Tibial nerve (tissue), 4 donors: Measurements from ENCODE around the gene TMEM151B. TPM values are rescaled to one million over a fixed set of nuclear protein-coding genes. Genes with fewer than 3 reads are reported as not detected.

Source experiments
- DNase-seq, 2 donors: peaks; one replicate each; pipeline ENCODE4 v3.0.0-alpha.2; 2019; ENCODE audit warnings: low spot score in 2 of 2
- H3K27ac ChIP-seq, 4 donors: fragments of 200-600 bp; sonication (generic) in 3 of 4; one replicate each; pipeline ENCODE4 v1.5.1; 2017 to 2019; ENCODE audit warnings: mild to moderate bottlenecking in 1 of 4
- H3K27me3 ChIP-seq, 2 donors: fragments of 200-600 bp; sonication (generic) in 1 of 2; one replicate each; pipeline versions ENCODE4 v1.5.1 to v1.6.0; 2017 to 2019
- H3K36me3 ChIP-seq, 3 donors: fragments of 200-600 bp; sonication (generic); one replicate each; pipeline ENCODE4 v1.5.1; 2018 to 2019
- H3K4me1 ChIP-seq, 4 donors: fragments of 200-600 bp; sonication (generic) in 3 of 4; one replicate each; pipeline ENCODE4 v1.5.1; 2017 to 2019
- H3K4me3 ChIP-seq, 4 donors: fragments of 200-600 bp; sonication (generic) in 3 of 4; one replicate each; pipeline ENCODE4 v1.5.1; 2017 to 2019; ENCODE audit warnings: mild to moderate bottlenecking in 1 of 4, moderate library complexity in 1 of 4
- H3K9me3 ChIP-seq, 4 donors: fragments of 200-600 bp; sonication (generic) in 3 of 4; one replicate each; pipeline ENCODE4 v1.5.1; 2017 to 2019
- CTCF ChIP-seq, 5 experiments: fragments of 200-600 bp in 3 of 5; fragments of 450-650 bp in 2 of 5; sonication (generic) in 3 of 5; IDR thresholded peaks; one replicate each; pipeline ENCODE4 v1.5.1; 2016 to 2019; ENCODE audit warnings: antibody characterized with exemption in 5 of 5, mild to moderate bottlenecking in 3 of 5, moderate library complexity in 2 of 5
- EP300 ChIP-seq, 2 donors: sonication (generic); formaldehyde crosslinking; IDR thresholded peaks; one replicate each; pipeline ENCODE4 v1.6.1; 2017; ENCODE audit warnings: antibody characterized with exemption in 2 of 2, mild to moderate bottlenecking in 1 of 2
- POLR2A ChIP-seq, 2 donors: fragments of 450-650 bp; IDR thresholded peaks; one replicate each; pipeline ENCODE4 v1.6.1; 2017; ENCODE audit warnings: antibody characterized with exemption in 2 of 2, mild to moderate bottlenecking in 2 of 2, moderate library complexity in 2 of 2
- WGBS, 2 donors: methylation state at CpG; one replicate each; pipeline ENCODE4 v1.1.5; 2018; 5-methylcytosine and 5-hydroxymethylcytosine counted together
- total RNA-seq, 4 donors: library from RNA; depleted of rRNA; stranded (reverse); fragments of >200 nt; gene quantifications; one replicate each; pipeline ENCODE4 v1.1.0, GENCODE V29; 2016

Gene TMEM151B
- total RNA-seq, 4 donors from 2014 or later, result 0.42 TPM; not detected in 3

DNA sequence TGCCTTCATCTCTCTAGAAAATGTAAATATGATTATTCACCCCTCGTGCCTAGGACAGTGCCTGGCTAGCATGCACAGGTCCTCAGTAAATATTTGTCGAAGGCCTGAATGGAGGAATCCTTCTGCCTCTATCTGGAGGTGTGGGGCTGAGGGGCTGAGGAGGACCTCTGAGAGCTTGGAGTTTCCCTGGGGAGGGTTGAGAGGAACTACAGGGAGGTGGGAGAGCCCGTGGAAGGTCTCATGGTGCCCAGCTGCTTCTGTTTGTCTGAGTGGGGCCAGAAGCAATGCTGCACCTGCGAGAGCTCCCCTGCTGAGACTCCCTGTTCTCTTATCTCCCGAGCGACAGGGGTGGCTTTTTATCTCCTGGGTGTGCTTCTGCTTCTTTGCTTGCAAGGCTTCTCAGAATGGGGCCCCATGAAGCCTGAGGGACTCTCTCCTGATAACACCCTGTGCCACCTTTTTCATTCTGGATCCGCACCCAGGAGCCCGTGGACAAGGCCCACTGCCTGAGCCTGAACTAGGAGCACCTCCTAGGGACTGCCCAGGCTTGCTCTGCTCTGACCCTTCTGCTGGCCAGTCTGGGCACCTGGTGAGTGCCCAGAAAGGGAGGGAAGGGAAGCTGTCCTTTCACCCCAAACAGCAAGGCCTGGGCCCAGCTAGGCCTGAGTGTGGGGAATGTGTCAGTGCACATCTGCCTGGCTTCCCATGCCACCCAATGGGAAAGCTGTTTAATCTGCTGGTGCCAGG, 44.5 kb upstream of the TMEM151B start:
- H3K36me3 ChIP-seq, result peaks cover 0 to 15% (median 0%) of the 10 kb centered on the region in 3 donors
- WGBS, 2 donors, result 80 to 84% methylated on average over 8 of the region's 8 CpGs
- H3K4me1 ChIP-seq, result peaks cover 0 to 94% (median 49%) of the 10 kb centered on the region in 4 donors
- TF ChIP-seq EP300 (IDR thresholded peaks at IDR 0.05), result no peak
- TF ChIP-seq CTCF (IDR thresholded peaks at IDR 0.05), result no peak
- no peak for TF ChIP-seq POLR2A (IDR thresholded peaks at IDR 0.05)
- H3K4me3 ChIP-seq, result no peak overlapping the region
- no peaks in the 10 kb centered on the region for H3K27me3 ChIP-seq
- H3K27ac ChIP-seq, result peak overlapping the region in 3 of 4 donors; percentile 60 to 74 (median 70)
- no peak for DNase-seq
- H3K9me3 ChIP-seq, result no peaks in the 10 kb centered on the region

DNA sequence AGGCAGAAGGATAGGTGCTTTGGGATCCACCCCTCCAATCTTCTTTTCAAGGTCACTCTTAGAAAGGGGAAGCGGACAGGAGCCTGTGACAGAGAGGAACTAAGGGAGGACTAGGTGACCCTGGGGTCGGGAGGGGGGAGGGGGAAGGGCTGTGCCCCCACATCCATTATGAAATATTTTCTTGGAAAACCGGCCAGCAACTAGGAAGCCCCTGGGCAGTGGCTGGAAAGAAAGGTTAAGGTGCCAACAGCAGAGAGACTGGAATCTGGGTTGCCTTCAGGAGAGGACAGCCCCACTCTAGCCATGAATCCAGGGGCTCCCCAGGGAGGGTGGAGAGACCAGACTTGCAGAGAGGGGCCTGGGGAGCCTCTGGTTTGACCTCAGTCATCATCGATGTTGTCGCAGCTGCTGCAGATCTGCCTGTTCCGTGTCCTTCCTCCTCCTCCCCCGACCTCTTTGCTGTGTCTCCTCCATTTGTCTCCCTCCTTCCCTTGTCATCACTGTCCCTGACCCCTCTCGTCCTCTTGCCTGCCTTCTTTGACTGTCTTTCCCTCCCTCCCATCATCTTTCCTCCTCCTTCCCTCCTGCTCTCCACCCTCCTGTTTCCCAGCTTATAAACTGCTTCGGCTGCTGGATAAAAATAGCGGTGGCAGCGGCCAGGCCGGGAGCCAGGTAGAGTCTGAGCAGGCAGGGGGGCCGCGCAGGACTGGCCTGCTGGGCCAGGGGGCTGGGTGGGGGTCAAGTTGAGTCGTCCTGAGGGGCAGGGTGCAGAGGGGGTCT, 43.7 kb upstream of the TMEM151B start:
- no peak for DNase-seq
- Histone ChIP-seq H3K27ac (peak overlapping the region in 3 of 4 donors; percentile 60 to 74 (median 70)), H3K9me3 (no peaks in the 10 kb centered on the region), H3K36me3 (peaks cover 0 to 23% (median 0%) of the 10 kb centered on the region in 3 donors), H3K4me3 (peak overlapping the region in 1 of 4 donors; percentile 8), H3K4me1 (peaks cover 0 to 94% (median 46%) of the 10 kb centered on the region in 4 donors), H3K27me3 (no peaks in the 10 kb centered on the region)
- TF ChIP-seq CTCF (IDR thresholded peaks at IDR 0.05) (no peak), EP300 (IDR thresholded peaks at IDR 0.05) (no peak), POLR2A (IDR thresholded peaks at IDR 0.05) (no peak)
- WGBS, 2 donors, result 40 to 52% methylated on average over 15 of the region's 15 CpGs

- 65 to 72% methylated on average over 7 of the region's 7 CpGs for WGBS, 2 donors
- Histone ChIP-seq H3K27me3 (no peaks in the 10 kb centered on the region), H3K36me3 (peaks cover 0 to 30% (median 0%) of the 10 kb centered on the region in 3 donors), H3K4me3 (peak overlapping the region in 1 of 4 donors; percentile 8), H3K27ac (peak overlapping the region in 3 of 4 donors; percentile 60 to 74 (median 70)), H3K4me1 (peaks cover 0 to 87% (median 41%) of the 10 kb centered on the region in 4 donors), H3K9me3 (no peaks in the 10 kb centered on the region)
- TF ChIP-seq POLR2A (IDR thresholded peaks at IDR 0.05) (no peak), CTCF (IDR thresholded peaks at IDR 0.05) (no peak), EP300 (IDR thresholded peaks at IDR 0.05) (no peak)
- DNase-seq, result no peak
Observed at GRCh38 chr6:44227148-44227793, 43.0 kb upstream of the TMEM151B start.

GRCh38 chr6:44228031-44228430, 42.2 kb upstream of the TMEM151B start:
- Histone ChIP-seq H3K9me3 (no peaks in the 10 kb centered on the region), H3K27me3 (no peaks in the 10 kb centered on the region), H3K36me3 (peaks cover 0 to 37% (median 0%) of the 10 kb centered on the region in 3 donors), H3K4me1 (peaks cover 0 to 87% (median 33%) of the 10 kb centered on the region in 4 donors), H3K27ac (peak overlapping the region in 2 of 4 donors; percentile 70 to 74), H3K4me3 (no peak overlapping the region)
- 76 to 81% methylated on average over 6 of the region's 6 CpGs for WGBS, 2 donors
- no peak for DNase-seq
- TF ChIP-seq CTCF (IDR thresholded peaks at IDR 0.05) (no peak), POLR2A (IDR thresholded peaks at IDR 0.05) (no peak), EP300 (IDR thresholded peaks at IDR 0.05) (no peak)
